Measurements from ENCODE around the gene RIC1. TPM values are rescaled to one million over a fixed set of nuclear protein-coding genes. Genes with fewer than 3 reads are reported as not detected.

Gene RIC1
- total and polyA plus RNA-seq, 7 experiments from 2014 or later = 4.8 to 28.2 (median 24.4) TPM

- DNase-seq = no peak
- intact Hi-C loops (cut with micrococcal nuclease) = loop anchor here in 1 of 2 donors (5.0 kb wide), 1 partner anchor 108 kb away; the partner anchor contains the start of gene RIC1
- peaks cover 0 to 4% (median 0%) of the 10 kb centered on the region in 7 donors for H3K4me1 Mint-ChIP-seq
- peaks cover 0 to 19% (median 0%) of the 10 kb centered on the region in 3 experiments for H3K36me3 ChIP-seq (ENCODE audit: control insufficient read depth in 2 of 3, insufficient read depth in 3 of 3, low read length in 3 of 3)
- ChIA-PET CTCF (interaction anchor here (0.6 kb wide), 1 partner anchor 1004 kb away, joined by 4 read pairs; no protein-coding TSS in a partner anchor), POLR2A (no interaction called here)
- no peak overlapping the region for H3K4me3 ChIP-seq (ENCODE audit: low read length)
- H3K27me3 Mint-ChIP-seq = no peaks in the 10 kb centered on the region
- H3K9me3 ChIP-seq (ENCODE audit: control insufficient read depth in 2 of 3, low read length in 3 of 3) = no peaks in the 10 kb centered on the region
- no peaks in the 10 kb centered on the region for H3K9me3 Mint-ChIP-seq
- H3K27ac Mint-ChIP-seq = no peak overlapping the region
- H3K4me1 ChIP-seq (ENCODE audit: control insufficient read depth in 2 of 2, insufficient read depth in 2 of 2, low read length in 2 of 2) = no peaks in the 10 kb centered on the region
- no peak overlapping the region for H3K27ac ChIP-seq (ENCODE audit: low read depth, low read length)
- H3K4me3 Mint-ChIP-seq = no peak overlapping the region
- no peak for ATAC-seq
- H3K27me3 ChIP-seq (ENCODE audit: control insufficient read depth in 2 of 2, insufficient read depth in 2 of 2, low read length in 2 of 2) = no peaks in the 10 kb centered on the region
- H3K36me3 Mint-ChIP-seq = peaks cover 5 to 63% (median 40%) of the 10 kb centered on the region in 5 donors
Observed at GRCh38 chr9:5735072-5735471, 106.2 kb downstream of the RIC1 start.

GRCh38 chr9:5736563-5737346, 107.8 kb downstream of the RIC1 start:
- Mint-ChIP-seq H3K27me3 (no peaks in the 10 kb centered on the region), H3K9me3 (no peaks in the 10 kb centered on the region), H3K4me3 (no peak overlapping the region), H3K4me1 (peaks cover 0 to 2% (median 0%) of the 10 kb centered on the region in 7 donors), H3K36me3 (peaks cover 5 to 71% (median 48%) of the 10 kb centered on the region in 5 donors), H3K27ac (no peak overlapping the region)
- ChIA-PET POLR2A (no interaction called here), CTCF (no interaction called here)
- intact Hi-C loops (cut with micrococcal nuclease) = loop anchor here in 1 of 2 donors (5.0 kb wide), 1 partner anchor 109 kb away; the partner anchor contains the start of gene RIC1
- ATAC-seq (no peak), DNase-seq (no peak)
- Histone ChIP-seq H3K4me1 (ENCODE audit: control insufficient read depth in 2 of 2, insufficient read depth in 2 of 2, low read length in 2 of 2) (no peaks in the 10 kb centered on the region), H3K36me3 (ENCODE audit: control insufficient read depth in 2 of 3, insufficient read depth in 3 of 3, low read length in 3 of 3) (peaks cover 0 to 19% (median 0%) of the 10 kb centered on the region in 3 experiments), H3K4me3 (ENCODE audit: low read length) (no peak overlapping the region), H3K27ac (ENCODE audit: low read depth, low read length) (no peak overlapping the region), H3K9me3 (ENCODE audit: control insufficient read depth in 2 of 3, low read length in 3 of 3) (no peaks in the 10 kb centered on the region), H3K27me3 (ENCODE audit: control insufficient read depth in 2 of 2, insufficient read depth in 2 of 2, low read length in 2 of 2) (no peaks in the 10 kb centered on the region)

- H3K27me3 Mint-ChIP-seq = no peaks in the 10 kb centered on the region
- Histone ChIP-seq H3K27me3 (ENCODE audit: control insufficient read depth in 2 of 2, insufficient read depth in 2 of 2, low read length in 2 of 2) (no peaks in the 10 kb centered on the region), H3K36me3 (ENCODE audit: control insufficient read depth in 2 of 3, insufficient read depth in 3 of 3, low read length in 3 of 3) (peaks cover 0 to 33% (median 0%) of the 10 kb centered on the region in 3 experiments), H3K4me1 (ENCODE audit: control insufficient read depth in 2 of 2, insufficient read depth in 2 of 2, low read length in 2 of 2) (no peaks in the 10 kb centered on the region), H3K4me3 (ENCODE audit: low read length) (no peak overlapping the region), H3K9me3 (ENCODE audit: control insufficient read depth in 2 of 3, low read length in 3 of 3) (no peaks in the 10 kb centered on the region), H3K27ac (ENCODE audit: low read depth, low read length) (no peak overlapping the region)
- no peaks in the 10 kb centered on the region for H3K9me3 Mint-ChIP-seq
- no peak for DNase-seq
- POLR2A ChIA-PET = interaction anchor here (0.7 kb wide), 1 partner anchor 310 kb away, joined by 3 read pairs; no protein-coding TSS in a partner anchor
- intact Hi-C loops (cut with micrococcal nuclease) = loop anchor here in 1 of 2 donors (10.0 kb wide), 1 partner anchor 288 kb away; the partner anchor contains the start of gene CD274
- H3K4me1 Mint-ChIP-seq = peaks cover 0 to 2% (median 0%) of the 10 kb centered on the region in 7 donors
- H3K36me3 Mint-ChIP-seq = peaks cover 12 to 81% (median 52%) of the 10 kb centered on the region in 5 donors
- H3K27ac Mint-ChIP-seq = peak overlapping the region in 1 of 9 donors; percentile 25
- no peak overlapping the region for H3K4me3 Mint-ChIP-seq
- CTCF ChIA-PET = no interaction called here
- ATAC-seq = no peak
Observed at GRCh38 chr9:5743109-5743508, 114.2 kb downstream of the RIC1 start.

- H3K9me3 Mint-ChIP-seq = no peaks in the 10 kb centered on the region
- no peak overlapping the region for H3K4me3 Mint-ChIP-seq
- intact Hi-C loops (cut with micrococcal nuclease) = loop anchor here in 1 of 2 donors (10.0 kb wide), 1 partner anchor 294 kb away; the partner anchor contains the start of gene CD274
- POLR2A ChIA-PET = no interaction called here
- peak overlapping the region in 1 of 9 donors; percentile 45 for H3K27ac Mint-ChIP-seq
- H3K27me3 ChIP-seq (ENCODE audit: control insufficient read depth in 2 of 2, insufficient read depth in 2 of 2, low read length in 2 of 2) = no peaks in the 10 kb centered on the region
- no peaks in the 10 kb centered on the region for H3K27me3 Mint-ChIP-seq
- H3K9me3 ChIP-seq (ENCODE audit: control insufficient read depth in 2 of 3, low read length in 3 of 3) = no peaks in the 10 kb centered on the region
- no peaks in the 10 kb centered on the region for H3K4me1 ChIP-seq (ENCODE audit: control insufficient read depth in 2 of 2, insufficient read depth in 2 of 2, low read length in 2 of 2)
- H3K36me3 ChIP-seq (ENCODE audit: control insufficient read depth in 2 of 3, insufficient read depth in 3 of 3, low read length in 3 of 3) = peaks cover 0 to 23% (median 0%) of the 10 kb centered on the region in 3 experiments
- ATAC-seq = no peak
- no peak for DNase-seq
- no peak overlapping the region for H3K4me3 ChIP-seq (ENCODE audit: low read length)
- peaks cover 13 to 49% (median 42%) of the 10 kb centered on the region in 5 donors for H3K36me3 Mint-ChIP-seq
- H3K4me1 Mint-ChIP-seq = peaks cover 0 to 16% (median 0%) of the 10 kb centered on the region in 7 donors
- CTCF ChIA-PET = interaction anchor here (0.6 kb wide), 1 partner anchor 176 kb away, joined by 3 read pairs; no protein-coding TSS in a partner anchor
- H3K27ac ChIP-seq (ENCODE audit: low read depth, low read length) = no peak overlapping the region
Observed at GRCh38 chr9:5748438-5748837, 119.5 kb downstream of the RIC1 start.

- Histone ChIP-seq H3K27me3 (ENCODE audit: control insufficient read depth in 2 of 2, insufficient read depth in 2 of 2, low read length in 2 of 2) (no peaks in the 10 kb centered on the region), H3K4me3 (ENCODE audit: low read length) (no peak overlapping the region), H3K4me1 (ENCODE audit: control insufficient read depth in 2 of 2, insufficient read depth in 2 of 2, low read length in 2 of 2) (no peaks in the 10 kb centered on the region), H3K27ac (ENCODE audit: low read depth, low read length) (no peak overlapping the region), H3K36me3 (ENCODE audit: control insufficient read depth in 2 of 3, insufficient read depth in 3 of 3, low read length in 3 of 3) (peaks cover 0 to 15% (median 0%) of the 10 kb centered on the region in 3 experiments), H3K9me3 (ENCODE audit: control insufficient read depth in 2 of 3, low read length in 3 of 3) (no peaks in the 10 kb centered on the region)
- Mint-ChIP-seq H3K4me1 (peaks cover 0 to 16% (median 0%) of the 10 kb centered on the region in 7 donors), H3K36me3 (peaks cover 13 to 47% (median 35%) of the 10 kb centered on the region in 5 donors), H3K27ac (peak overlapping the region in 1 of 9 donors; percentile 14), H3K4me3 (no peak overlapping the region), H3K9me3 (no peaks in the 10 kb centered on the region), H3K27me3 (no peaks in the 10 kb centered on the region)
- ChIA-PET POLR2A (interaction anchor here (0.7 kb wide), 1 partner anchor 145 kb away, joined by 3 read pairs; no protein-coding TSS in a partner anchor), CTCF (no interaction called here)
- intact Hi-C loops (cut with micrococcal nuclease) = loop anchor here in 1 of 2 donors (10.0 kb wide), 1 partner anchor 295 kb away; the partner anchor contains the start of gene CD274
- ATAC-seq (no peak), DNase-seq (no peak)
Observed at GRCh38 chr9:5749306-5749705, 120.4 kb downstream of the RIC1 start.

- Histone ChIP-seq H3K36me3 (ENCODE audit: control insufficient read depth in 2 of 3, insufficient read depth in 3 of 3, low read length in 3 of 3) (peaks cover 0 to 11% (median 0%) of the 10 kb centered on the region in 3 experiments), H3K9me3 (ENCODE audit: control insufficient read depth in 2 of 3, low read length in 3 of 3) (no peaks in the 10 kb centered on the region), H3K4me3 (ENCODE audit: low read length) (no peak overlapping the region), H3K4me1 (ENCODE audit: control insufficient read depth in 2 of 2, insufficient read depth in 2 of 2, low read length in 2 of 2) (no peaks in the 10 kb centered on the region), H3K27ac (ENCODE audit: low read depth, low read length) (no peak overlapping the region), H3K27me3 (ENCODE audit: control insufficient read depth in 2 of 2, insufficient read depth in 2 of 2, low read length in 2 of 2) (no peaks in the 10 kb centered on the region)
- intact Hi-C loops (cut with micrococcal nuclease) = no loop called here
- no peaks in the 10 kb centered on the region for H3K9me3 Mint-ChIP-seq
- no peaks in the 10 kb centered on the region for H3K27me3 Mint-ChIP-seq
- peak overlapping the region in 2 of 9 donors; percentile 41 to 49 for H3K27ac Mint-ChIP-seq
- ChIA-PET POLR2A (interaction anchor here (1.0 to 1.1 kb wide), 2 partner anchors 11 to 113 kb away, joined by 3 to 4 read pairs; no protein-coding TSS in a partner anchor), CTCF (no interaction called here)
- peaks cover 0 to 16% (median 0%) of the 10 kb centered on the region in 7 donors for H3K4me1 Mint-ChIP-seq
- ATAC-seq (no peak), DNase-seq (no peak)
- no peak overlapping the region for H3K4me3 Mint-ChIP-seq
- H3K36me3 Mint-ChIP-seq = peaks cover 13 to 38% (median 29%) of the 10 kb centered on the region in 5 donors
Observed at GRCh38 chr9:5750569-5750968, 121.7 kb downstream of the RIC1 start.
